Erythroblast (primary cell): ENCODE measurements around the gene GRK2.

Source experiments
- GATA1 ChIP-seq: IDR thresholded peaks from 2 replicates; pipeline ENCODE4 v1.6.1; 2011; ENCODE audit warnings: low read depth, mild to moderate bottlenecking, control low read depth, low read length, moderate library complexity
- POLR2A ChIP-seq: IDR thresholded peaks from 2 replicates; pipeline ENCODE4 v1.6.1; 2011; ENCODE audit warnings: mild to moderate bottlenecking, low read length

DNA sequence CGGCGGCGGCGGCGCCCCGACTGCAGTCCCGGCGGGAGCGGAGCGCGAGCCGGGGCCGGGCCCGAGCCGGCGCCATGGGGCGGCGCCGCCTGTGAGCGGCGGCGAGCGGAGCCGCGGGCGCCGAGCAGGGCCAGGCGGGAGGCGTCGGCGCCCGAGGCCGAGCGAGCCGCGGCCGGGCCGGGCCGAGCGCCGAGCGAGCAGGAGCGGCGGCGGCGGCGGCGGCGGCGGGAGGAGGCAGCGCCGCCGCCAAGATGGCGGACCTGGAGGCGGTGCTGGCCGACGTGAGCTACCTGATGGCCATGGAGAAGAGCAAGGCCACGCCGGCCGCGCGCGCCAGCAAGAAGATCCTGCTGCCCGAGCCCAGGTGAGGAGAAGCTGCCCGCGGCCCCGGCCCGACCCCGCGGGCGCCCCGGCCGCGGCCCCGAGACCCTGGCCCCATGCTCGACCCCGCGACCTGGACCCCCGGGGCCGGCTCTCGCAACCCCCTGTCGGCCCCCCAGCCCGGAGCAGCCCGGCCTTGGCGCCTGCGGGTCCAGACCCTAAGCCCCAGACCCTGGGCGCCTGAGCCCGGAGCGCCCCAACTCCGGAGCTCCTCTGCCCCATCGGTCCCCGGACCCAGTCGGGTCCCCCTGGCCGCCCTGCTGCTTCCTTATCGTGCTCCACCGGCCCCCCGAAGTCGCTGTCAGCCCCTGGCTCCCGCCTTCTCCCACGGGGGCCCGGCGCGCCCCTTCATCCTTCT, at the start of gene GRK2:
- TF ChIP-seq POLR2A (no peak), GATA1 (no peak)
